ENCODE measurements around the gene GFOD1. TPM values are rescaled to one million over a fixed set of nuclear protein-coding genes. Genes with fewer than 3 reads are reported as not detected.

GFOD1 gene, protein sequence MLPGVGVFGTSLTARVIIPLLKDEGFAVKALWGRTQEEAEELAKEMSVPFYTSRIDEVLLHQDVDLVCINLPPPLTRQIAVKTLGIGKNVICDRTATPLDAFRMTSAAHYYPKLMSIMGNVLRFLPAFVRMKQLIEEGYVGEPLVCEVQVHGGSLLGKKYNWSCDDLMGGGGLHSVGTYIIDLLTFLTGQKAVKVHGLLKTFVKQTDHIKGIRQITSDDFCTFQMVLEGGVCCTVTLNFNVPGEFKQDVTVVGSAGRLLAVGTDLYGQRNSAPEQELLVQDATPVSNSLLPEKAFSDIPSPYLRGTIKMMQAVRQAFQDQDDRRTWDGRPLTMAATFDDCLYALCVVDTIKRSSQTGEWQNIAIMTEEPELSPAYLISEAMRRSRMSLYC
- 33.7 TPM for total RNA-seq
- long read RNA-seq, full-length matches to known transcripts, result 166 of 190 reads
- long read RNA-seq, partial matches to known transcripts, result 0 of 190 reads
- long read RNA-seq, other reads (novel, unspliced or antisense), result 24 of 190 reads

- peak; percentile 89 for ATAC-seq
- peak; percentile 95 for DNase-seq
- intact Hi-C loops (cut with micrococcal nuclease), result no loop called here
These were observed at the start of gene GFOD1 for GRCh38 chr6:13487122-13488014. TSS of gene GFOD1 (minus strand) at chr6:13487600. CDS start at chr6:13486890, 710 bp downstream.

DNA sequence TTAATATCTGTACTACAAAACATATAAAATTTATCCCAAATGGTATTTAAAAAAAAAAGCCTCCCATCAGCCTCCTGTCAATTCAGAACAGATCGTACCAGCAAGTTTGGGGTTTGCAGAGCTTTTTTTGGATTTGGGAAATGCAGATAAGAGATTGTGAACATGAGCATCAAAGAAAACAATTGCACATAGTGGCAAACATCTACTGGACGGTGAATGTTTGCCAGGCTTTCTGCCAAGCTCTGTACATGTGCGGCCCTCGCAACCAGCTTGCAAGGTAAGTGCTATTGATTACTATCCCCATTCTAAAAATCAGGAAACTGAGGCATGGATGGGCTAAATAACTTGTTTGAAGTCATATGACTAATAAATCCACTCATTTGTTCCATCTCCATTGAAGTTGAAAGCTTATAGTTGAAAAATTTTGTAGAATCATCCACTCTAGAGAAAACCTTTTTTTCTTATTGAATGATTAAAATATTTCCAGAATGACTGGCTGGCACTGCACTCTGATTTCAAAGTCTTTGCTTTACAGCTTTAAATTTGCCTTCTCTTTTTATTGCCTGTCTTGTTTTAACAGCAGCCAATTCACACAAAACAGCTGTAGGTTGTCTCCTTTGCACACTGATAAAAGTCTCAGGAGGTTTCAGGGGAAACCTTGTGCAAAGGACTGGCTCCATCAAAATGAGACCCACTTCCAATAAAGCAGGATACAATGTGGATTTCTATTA lies 49.6 kb upstream of the GFOD1 start:
- DNase-seq, result no peak
- intact Hi-C loops (cut with micrococcal nuclease), result loop anchor here (5.0 kb wide), 1 partner anchor 200 kb away; no protein-coding TSS in a partner anchor
- ATAC-seq, result no peak

DNA sequence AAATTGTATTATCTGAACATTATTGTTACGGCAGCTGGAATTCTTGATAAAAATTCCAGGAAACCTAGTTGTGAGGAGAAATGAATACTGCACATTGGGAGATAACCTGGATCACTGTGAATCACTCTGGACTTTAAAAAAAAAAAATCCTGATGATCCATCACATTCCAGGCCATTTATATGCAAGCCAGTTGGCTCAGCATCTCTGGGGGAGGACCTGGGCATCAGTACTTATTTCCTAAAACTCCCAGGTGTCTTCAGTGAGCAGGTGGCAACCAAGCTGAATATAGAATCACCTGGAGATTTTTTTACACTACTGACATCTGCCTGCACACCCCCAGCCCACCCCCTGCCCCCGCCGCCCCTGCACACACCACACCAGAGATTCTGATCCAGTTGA lies 47.9 kb upstream of the GFOD1 start:
- intact Hi-C loops (cut with micrococcal nuclease), result loop anchor here (5.0 kb wide), 1 partner anchor 198 kb away; no protein-coding TSS in a partner anchor
- ATAC-seq (no peak), DNase-seq (no peak)

DNA sequence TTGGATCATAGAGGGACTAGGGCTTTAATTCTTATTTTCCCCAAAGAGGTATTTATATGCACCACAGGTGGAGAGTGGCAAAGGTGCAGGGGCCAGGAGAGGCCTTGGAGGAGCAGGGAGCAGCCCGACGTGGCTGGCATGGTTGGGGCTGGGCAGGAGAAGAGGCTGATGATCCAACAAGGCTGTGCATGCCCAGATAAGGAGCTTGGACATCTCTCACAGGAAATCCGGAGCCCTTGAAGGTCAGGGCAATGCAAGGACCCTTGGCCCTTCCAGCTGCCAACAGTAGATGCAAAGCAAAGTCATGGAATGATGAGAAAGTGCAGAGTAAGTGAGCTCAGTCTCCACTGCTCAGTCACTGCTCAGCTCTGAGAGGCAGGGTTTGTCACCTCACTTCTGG lies 47.1 kb upstream of the GFOD1 start:
- intact Hi-C loops (cut with micrococcal nuclease), result no loop called here
- DNase-seq, result no peak
- ATAC-seq, result no peak

DNA sequence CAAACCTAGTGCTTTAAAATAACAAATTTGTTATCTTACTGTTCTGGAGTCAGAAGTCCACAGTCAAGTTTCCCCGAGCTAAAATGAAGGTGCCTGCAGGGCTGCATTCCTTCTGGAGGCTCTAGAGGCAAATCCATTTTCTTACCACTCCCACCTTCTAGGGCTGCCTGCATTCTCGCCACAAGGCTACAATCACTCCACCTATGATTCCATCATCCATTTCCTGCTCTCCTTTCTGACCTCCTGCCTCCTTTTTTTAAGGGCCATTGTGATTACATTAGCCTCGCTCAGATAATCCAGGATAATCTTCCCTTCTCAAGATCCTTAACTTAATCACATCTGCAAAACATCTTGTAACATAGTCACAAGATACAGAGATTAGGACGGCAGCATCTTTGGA lies 44.6 kb upstream of the GFOD1 start:
- DNase-seq (no peak), ATAC-seq (no peak)
- intact Hi-C loops (cut with micrococcal nuclease), result no loop called here

- ATAC-seq (peak; percentile 89), DNase-seq (no peak)
These were observed 41.5 kb upstream of the GFOD1 start for GRCh38 chr6:13528777-13529343.

GRCh38 chr6:13528232-13528631 lies 40.8 kb upstream of the GFOD1 start:
- peak; percentile 17 for ATAC-seq
- no peak for DNase-seq
- intact Hi-C loops (cut with micrococcal nuclease), result no loop called here

More at GRCh38 chr6:13528777-13529343, 41.5 kb upstream of the GFOD1 start:
- intact Hi-C loops (cut with micrococcal nuclease), result no loop called here

- intact Hi-C loops (cut with micrococcal nuclease), result no loop called here
- ATAC-seq, result no peak
These were observed 40.3 kb upstream of the GFOD1 start for GRCh38 chr6:13527671-13528056.

DNA sequence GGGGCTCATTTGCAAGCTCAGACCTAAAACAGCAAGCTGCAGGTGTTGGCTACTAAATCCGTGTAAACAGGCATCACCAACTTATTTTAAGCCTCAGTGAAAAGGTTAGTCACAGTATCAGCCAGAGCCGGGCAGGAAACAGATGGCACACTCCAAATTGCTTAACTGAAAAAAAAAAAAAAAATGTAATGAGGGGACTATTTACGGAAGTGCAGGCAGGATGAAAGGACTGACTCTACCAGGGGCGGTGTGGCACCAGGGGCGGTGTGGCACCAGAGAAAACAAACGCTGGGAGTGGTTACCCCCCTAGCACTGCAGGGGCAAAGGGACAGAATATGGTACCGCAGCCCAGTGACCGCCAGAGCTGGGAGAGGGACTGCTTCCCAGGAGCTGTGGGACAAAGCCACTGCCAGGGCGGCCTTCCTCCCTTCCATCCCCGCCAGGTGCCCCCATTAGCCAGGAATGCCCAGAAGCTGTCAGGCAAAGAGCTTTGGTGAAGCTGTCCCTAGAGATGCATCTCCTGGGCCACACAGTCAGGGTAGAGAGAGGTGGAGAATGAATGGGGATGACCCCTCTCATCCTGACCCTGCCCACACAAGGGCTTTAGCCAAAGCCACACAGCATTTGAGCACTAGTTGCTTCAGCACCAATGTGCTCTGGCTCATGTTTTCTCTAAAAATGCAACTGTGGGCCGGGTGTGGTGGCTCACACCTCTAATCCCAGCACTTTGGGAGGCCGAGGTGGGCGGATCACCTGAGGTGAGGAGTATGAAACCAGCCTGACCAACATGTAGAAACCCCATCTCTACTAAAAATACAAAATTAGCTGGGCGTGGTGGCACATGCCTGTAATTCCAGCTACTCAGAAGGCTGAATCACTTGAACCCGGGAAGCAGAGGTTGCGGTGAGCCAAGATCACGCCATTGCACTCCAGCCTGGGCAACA lies 39.6 kb upstream of the GFOD1 start:
- DNase-seq, result peak; percentile 50
- ATAC-seq, result peak; percentile 68
- intact Hi-C loops (cut with micrococcal nuclease), result no loop called here

More at GRCh38 chr6:13527671-13528056, 40.3 kb upstream of the GFOD1 start:
- no peak for DNase-seq

GRCh38 chr6:13526357-13526726 lies 38.9 kb upstream of the GFOD1 start:
- intact Hi-C loops (cut with micrococcal nuclease), result no loop called here
- no peak for ATAC-seq
- no peak for DNase-seq

- DNase-seq, result no peak
- no peak for ATAC-seq
- intact Hi-C loops (cut with micrococcal nuclease), result no loop called here
These were observed 37.6 kb upstream of the GFOD1 start for GRCh38 chr6:13524801-13525508.

DNA sequence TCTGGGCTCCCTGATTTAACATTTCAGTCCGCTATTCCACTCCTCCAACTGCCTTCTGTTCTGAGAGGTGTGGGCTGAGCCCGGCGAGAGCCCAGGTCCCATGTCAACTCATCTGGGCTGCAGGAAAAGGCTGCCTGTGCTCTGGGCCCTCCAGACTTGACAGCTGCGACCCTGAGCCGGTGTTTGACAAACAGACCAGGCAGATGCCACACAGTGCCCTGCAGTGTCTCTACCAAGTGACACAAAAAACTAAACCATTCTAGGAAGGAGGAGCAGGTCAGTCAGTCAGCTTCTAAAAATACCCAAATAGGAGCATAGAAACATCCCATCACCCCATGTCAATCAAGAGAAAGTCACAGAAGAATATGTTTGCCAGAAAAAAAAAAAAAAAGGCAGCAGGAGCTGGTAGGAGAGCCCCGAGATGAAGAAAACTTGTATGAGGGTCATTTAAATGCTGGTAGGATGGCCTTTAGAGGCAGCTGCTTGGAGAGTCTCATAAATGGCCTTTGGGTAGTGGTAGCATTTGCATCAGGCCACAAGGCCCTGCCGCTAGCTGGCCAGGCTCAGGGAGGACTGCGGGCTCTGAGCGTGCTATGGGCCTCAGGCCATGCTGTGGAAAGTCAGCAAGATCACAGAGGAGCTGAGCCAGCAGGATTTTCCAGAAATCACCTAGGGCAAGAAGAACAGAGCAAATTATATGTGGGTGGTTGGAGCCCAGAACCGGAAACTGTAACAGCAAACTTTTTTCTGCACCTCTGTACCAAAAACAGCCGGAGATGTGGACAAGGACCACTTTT lies 36.6 kb upstream of the GFOD1 start:
- DNase-seq (no peak), ATAC-seq (peak; percentile 6)
- intact Hi-C loops (cut with micrococcal nuclease), result no loop called here

- intact Hi-C loops (cut with micrococcal nuclease), result no loop called here
- ATAC-seq, result no peak
- DNase-seq, result no peak
These were observed 35.3 kb upstream of the GFOD1 start for GRCh38 chr6:13522656-13523055.

- intact Hi-C loops (cut with micrococcal nuclease), result no loop called here
- DNase-seq (no peak), ATAC-seq (no peak)
These were observed 32.4 kb upstream of the GFOD1 start for GRCh38 chr6:13519839-13520238.

DNA sequence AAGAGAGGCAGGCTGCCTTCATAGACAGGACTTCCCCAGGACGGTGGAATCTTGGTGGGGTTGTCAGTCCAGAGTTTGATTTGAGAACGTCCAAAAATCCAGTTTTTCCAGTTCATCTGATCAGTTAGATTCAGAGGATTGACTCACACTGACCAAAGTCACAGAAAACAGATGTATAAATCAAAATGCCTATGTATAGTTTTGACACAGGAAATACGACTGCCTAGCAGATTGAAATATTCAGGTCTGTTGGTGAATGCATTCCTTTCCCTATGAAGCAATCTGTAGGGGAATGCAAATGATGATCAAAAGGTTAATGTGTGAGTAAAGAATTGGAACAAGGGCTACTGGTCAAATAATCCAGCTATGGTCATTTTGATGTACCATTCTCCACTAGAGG lies 29.7 kb upstream of the GFOD1 start:
- DNase-seq, result no peak
- no peak for ATAC-seq

DNA sequence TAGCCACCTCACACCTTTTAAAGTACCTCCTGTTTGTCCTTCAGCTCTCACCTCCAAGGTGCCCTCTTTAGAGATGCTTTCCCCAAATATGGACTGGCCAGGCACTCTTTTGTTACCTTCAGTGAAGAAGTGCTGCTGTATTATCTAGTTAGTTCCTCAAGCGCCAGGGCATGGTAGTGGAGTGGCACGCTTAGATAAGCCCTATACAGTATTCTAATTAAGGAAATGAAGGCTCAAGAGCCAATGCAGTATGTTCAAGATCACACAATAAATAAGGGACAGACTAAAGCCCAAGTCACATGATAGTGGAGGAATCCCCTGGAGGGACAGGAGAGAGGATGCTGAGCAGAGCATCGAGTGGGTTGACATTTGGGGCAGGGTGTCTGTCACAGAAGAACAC lies 28.5 kb upstream of the GFOD1 start:
- DNase-seq, result no peak
- ATAC-seq, result no peak
- intact Hi-C loops (cut with micrococcal nuclease), result no loop called here

More for the DNA sequence above, 29.7 kb upstream of the GFOD1 start:
- intact Hi-C loops (cut with micrococcal nuclease), result no loop called here

Measured in left ventricle myocardium superior (tissue), 1 donor.